ENCODE measurements around the gene FZD1. TPM values are rescaled to one million over a fixed set of nuclear protein-coding genes. Genes with fewer than 3 reads are reported as not detected.

FZD1 gene
- total RNA-seq, 1 donor: 40.5 TPM

- Histone ChIP-seq H2AFZ (ENCODE audit: low read length) (no peak overlapping the region), H3K36me3 (ENCODE audit: insufficient read depth, low read length) (no peaks in the 10 kb centered on the region), H3K27ac (ENCODE audit: low read depth, low read length) (no peak overlapping the region), H3K4me1 (ENCODE audit: insufficient read depth, low read length) (no peaks in the 10 kb centered on the region), H3K9me3 (ENCODE audit: low read depth, low read length) (no peaks in the 10 kb centered on the region), H3K4me3 (ENCODE audit: insufficient read depth, low read length) (no peak overlapping the region), H3K27me3 (ENCODE audit: insufficient read depth, low read length) (no peaks in the 10 kb centered on the region), H4K20me1 (ENCODE audit: insufficient read depth, low read length) (no peaks in the 10 kb centered on the region), H3K79me2 (ENCODE audit: insufficient read depth, low read length) (no peaks in the 10 kb centered on the region), H3K4me2 (ENCODE audit: insufficient read depth, low read length) (no peak overlapping the region)
- DNase-seq (ENCODE audit: insufficient read length, low spot score, missing footprints): no peak
- TF ChIP-seq, protein P1, sequence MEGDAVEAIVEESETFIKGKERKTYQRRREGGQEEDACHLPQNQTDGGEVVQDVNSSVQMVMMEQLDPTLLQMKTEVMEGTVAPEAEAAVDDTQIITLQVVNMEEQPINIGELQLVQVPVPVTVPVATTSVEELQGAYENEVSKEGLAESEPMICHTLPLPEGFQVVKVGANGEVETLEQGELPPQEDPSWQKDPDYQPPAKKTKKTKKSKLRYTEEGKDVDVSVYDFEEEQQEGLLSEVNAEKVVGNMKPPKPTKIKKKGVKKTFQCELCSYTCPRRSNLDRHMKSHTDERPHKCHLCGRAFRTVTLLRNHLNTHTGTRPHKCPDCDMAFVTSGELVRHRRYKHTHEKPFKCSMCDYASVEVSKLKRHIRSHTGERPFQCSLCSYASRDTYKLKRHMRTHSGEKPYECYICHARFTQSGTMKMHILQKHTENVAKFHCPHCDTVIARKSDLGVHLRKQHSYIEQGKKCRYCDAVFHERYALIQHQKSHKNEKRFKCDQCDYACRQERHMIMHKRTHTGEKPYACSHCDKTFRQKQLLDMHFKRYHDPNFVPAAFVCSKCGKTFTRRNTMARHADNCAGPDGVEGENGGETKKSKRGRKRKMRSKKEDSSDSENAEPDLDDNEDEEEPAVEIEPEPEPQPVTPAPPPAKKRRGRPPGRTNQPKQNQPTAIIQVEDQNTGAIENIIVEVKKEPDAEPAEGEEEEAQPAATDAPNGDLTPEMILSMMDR (IDR thresholded peaks at IDR 0.05; ENCODE audit: extremely low read depth, low read depth, low read length): no peak
Observed at GRCh38 chr7:91320366-91321078, 56.3 kb downstream of the FZD1 start.
